GM06990 (cell line): ENCODE measurements around the gene GLT8D2.
"Not testable (repeated sequence)": the region's sequence is repeated elsewhere in the genome, so short reads cannot be mapped to it uniquely, and the experiment has no call there.

ENCODE experiments used
- DNase-seq: peaks from one replicate; pipeline ENCODE4 v3.0.0-alpha.2; 2011; ENCODE audit not compliant: insufficient read length; ENCODE audit errors: extremely low read depth
- H3K27me3 ChIP-seq: replicated peaks from 2 replicates; pipeline ENCODE4 v1.6.0; 2011; ENCODE audit warnings: low read length; ENCODE audit not compliant: control insufficient read depth, insufficient read depth
- H3K36me3 ChIP-seq: 2 replicates; pipeline ENCODE4 v1.5.1; 2011; ENCODE audit warnings: low read length; ENCODE audit not compliant: control insufficient read depth, insufficient read depth
- H3K4me3 ChIP-seq: replicated peaks from 2 replicates; pipeline ENCODE4 v1.5.1; 2011; ENCODE audit warnings: low read depth, mild to moderate bottlenecking, control low read depth, low read length
- CTCF ChIP-seq: IDR thresholded peaks from 2 replicates; pipeline ENCODE4 v1.5.1; 2011; ENCODE audit warnings: low read length, control low read depth, mild to moderate bottlenecking, inconsistent platforms; ENCODE audit not compliant: insufficient read depth, poor library complexity, severe bottlenecking

Gene GLT8D2

GRCh38 chr12:104042580-104042979 lies 7.4 kb downstream of the GLT8D2 start:
- Histone ChIP-seq H3K36me3 (no peaks in the 10 kb centered on the region), H3K27me3 (no peaks in the 10 kb centered on the region), H3K4me3 (no peak overlapping the region)
- TF ChIP-seq CTCF: no peak
- no peak for DNase-seq

GRCh38 chr12:104039769-104040168 lies 10.2 kb downstream of the GLT8D2 start:
- H3K4me3 ChIP-seq, H3K36me3 ChIP-seq, DNase-seq, H3K27me3 ChIP-seq: not testable (repeated sequence)

- H3K36me3 ChIP-seq, DNase-seq, H3K4me3 ChIP-seq, H3K27me3 ChIP-seq: not testable (repeated sequence)
These were observed 13.8 kb downstream of the GLT8D2 start for GRCh38 chr12:104036143-104036542.

- H3K27me3 ChIP-seq, DNase-seq, H3K36me3 ChIP-seq, H3K4me3 ChIP-seq: not testable (repeated sequence)
These were observed 19.4 kb downstream of the GLT8D2 start for GRCh38 chr12:104030596-104030995.

GRCh38 chr12:104026841-104027599 lies 23.0 kb downstream of the GLT8D2 start:
- no peak for TF ChIP-seq CTCF
- H3K36me3 ChIP-seq: no peaks in the 10 kb centered on the region
- no peak for DNase-seq
- H3K27me3 ChIP-seq: no peaks in the 10 kb centered on the region
- no peak overlapping the region for H3K4me3 ChIP-seq

- TF ChIP-seq CTCF: no peak
- Histone ChIP-seq H3K27me3 (no peaks in the 10 kb centered on the region), H3K36me3 (no peaks in the 10 kb centered on the region), H3K4me3 (no peak overlapping the region)
- DNase-seq: no peak
These were observed 24.2 kb downstream of the GLT8D2 start for GRCh38 chr12:104025771-104026170.

- no peak for DNase-seq
- TF ChIP-seq CTCF: no peak
These were observed 25.6 kb downstream of the GLT8D2 start for GRCh38 chr12:104024348-104024747.

More at GRCh38 chr12:104024348-104024747, 25.6 kb downstream of the GLT8D2 start:
- H3K27me3 ChIP-seq: no peaks in the 10 kb centered on the region
- H3K4me3 ChIP-seq: no peak overlapping the region
- no peaks in the 10 kb centered on the region for H3K36me3 ChIP-seq
